ENCODE measurements around the gene RNF208. TPM values are rescaled to one million over a fixed set of nuclear protein-coding genes. Genes with fewer than 3 reads are reported as not detected.
A peak's percentile ranks its signal among the peaks of the same experiment; 100 is the strongest.

The RNF208 gene
- polyA plus RNA-seq, 2 of the 4 experiments (the other 2 are of a cell fraction): 0.06 to 1.7 TPM

DNA sequence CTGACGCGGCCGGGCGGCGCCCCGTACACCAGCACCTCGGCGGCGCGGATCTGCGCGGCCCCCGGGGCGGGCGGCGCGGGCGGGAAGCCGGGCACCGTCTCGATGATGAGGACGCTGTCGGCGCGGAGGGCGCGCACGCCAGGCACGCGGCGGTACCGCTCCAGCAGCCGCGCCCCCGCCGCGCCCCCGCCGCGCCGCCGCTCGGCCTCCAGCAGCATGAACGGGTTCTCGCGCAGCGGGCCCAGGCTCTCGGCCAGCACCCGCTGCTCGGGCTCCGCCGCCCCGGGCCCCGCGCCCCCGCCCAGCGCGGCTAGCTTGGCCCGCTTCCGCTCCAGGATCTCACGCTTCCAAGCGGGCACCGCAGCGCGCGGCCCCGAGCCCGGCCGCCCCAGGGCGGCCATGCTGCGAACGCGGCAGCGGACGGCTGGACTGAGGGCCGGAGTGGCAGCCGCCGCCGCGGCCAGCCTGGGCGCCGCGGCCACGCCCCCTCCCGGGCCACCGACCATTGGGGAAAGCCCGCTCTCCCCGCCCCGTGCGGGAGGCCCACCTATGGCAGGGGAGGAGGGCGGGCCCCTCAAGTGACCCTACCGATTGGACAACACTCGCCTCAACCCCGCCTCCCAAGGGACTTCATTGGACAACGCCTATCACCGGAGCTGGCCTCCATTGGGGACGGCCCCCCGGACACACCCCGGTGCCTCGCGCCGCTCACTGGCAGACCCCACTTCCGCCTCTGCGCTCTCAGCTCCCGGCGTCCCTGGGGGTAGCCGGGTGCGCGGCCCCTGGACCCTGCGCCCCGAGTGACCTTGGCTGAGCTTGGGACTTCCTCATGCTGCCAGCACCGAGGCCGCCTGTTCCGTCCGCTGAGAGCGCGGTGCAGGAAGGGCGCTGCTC lies 21.5 kb downstream of the RNF208 start, which contains the start of gene TPRN:
TSS of gene TPRN (minus strand) at position 431 of the 894 bp plus-strand sequence. CDS start at position 401, 30 bp downstream.
- Histone ChIP-seq H3K9me3 (no peaks in the 10 kb centered on the region), H3K4me3 (peak within 1 kb of the TSS; percentile 60), H3K4me1 (peaks cover 38% of the 10 kb centered on the region), H3K4me2 (peak within 1 kb of the TSS; percentile 97), H3K27ac (peak within 1 kb of the TSS; percentile 80 to 87)
- POLR2A ChIA-PET: interaction anchor here (0.6 to 2.5 kb wide), 19 partner anchors 9 to 848 kb away, joined by 3 to 38 read pairs (median 4); partner anchors contain the start of genes ANAPC2, CYSRT1, MAN1B1 and SSNA1
- TF ChIP-seq ZNF302 (CRISPR knock-in tag; IDR thresholded peaks at IDR 0.05) (no peak), JUN (IDR thresholded peaks at IDR 0.05) (peak; percentile 71 to 93; a peak in 4 of 5 replicates), POLR2A (IDR thresholded peaks at IDR 0.05; ENCODE audit: low read length) (peak; percentile 82), PHF8 (IDR thresholded peaks at IDR 0.05; ENCODE audit: borderline replicate concordance, low read depth) (0 out of 2 replicates have a peak, but pooled peaks have one; percentile 29), CEBPB (IDR thresholded peaks at IDR 0.05) (no peak)
- TF ChIP-seq, protein P1, sequence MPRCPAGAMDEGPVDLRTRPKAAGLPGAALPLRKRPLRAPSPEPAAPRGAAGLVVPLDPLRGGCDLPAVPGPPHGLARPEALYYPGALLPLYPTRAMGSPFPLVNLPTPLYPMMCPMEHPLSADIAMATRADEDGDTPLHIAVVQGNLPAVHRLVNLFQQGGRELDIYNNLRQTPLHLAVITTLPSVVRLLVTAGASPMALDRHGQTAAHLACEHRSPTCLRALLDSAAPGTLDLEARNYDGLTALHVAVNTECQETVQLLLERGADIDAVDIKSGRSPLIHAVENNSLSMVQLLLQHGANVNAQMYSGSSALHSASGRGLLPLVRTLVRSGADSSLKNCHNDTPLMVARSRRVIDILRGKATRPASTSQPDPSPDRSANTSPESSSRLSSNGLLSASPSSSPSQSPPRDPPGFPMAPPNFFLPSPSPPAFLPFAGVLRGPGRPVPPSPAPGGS (IDR thresholded peaks at IDR 0.05): peak; percentile 89; the same call in 2 of the 3 replicates
- TF ChIP-seq, protein P2, sequence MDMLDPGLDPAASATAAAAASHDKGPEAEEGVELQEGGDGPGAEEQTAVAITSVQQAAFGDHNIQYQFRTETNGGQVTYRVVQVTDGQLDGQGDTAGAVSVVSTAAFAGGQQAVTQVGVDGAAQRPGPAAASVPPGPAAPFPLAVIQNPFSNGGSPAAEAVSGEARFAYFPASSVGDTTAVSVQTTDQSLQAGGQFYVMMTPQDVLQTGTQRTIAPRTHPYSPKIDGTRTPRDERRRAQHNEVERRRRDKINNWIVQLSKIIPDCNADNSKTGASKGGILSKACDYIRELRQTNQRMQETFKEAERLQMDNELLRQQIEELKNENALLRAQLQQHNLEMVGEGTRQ (IDR thresholded peaks at IDR 0.05): peak; percentile 75
- WGBS (ENCODE audit: missing lambda C conversion rate): 0% methylated on average over 22 of the region's 118 CpGs
- CTCF ChIA-PET: interaction anchor here (0.7 to 1.7 kb wide), 7 partner anchors 11 to 171 kb away, joined by 3 to 14 read pairs (median 5); partner anchors contain the start of genes ANAPC2, RNF224 and SSNA1
- DNase-seq (ENCODE audit: low read depth in 1 of 2, low spot score in 1 of 2): peak; percentile 98 to 100
- peak; percentile 87 to 96 for ATAC-seq
- FAIRE-seq: no peak

DNA sequence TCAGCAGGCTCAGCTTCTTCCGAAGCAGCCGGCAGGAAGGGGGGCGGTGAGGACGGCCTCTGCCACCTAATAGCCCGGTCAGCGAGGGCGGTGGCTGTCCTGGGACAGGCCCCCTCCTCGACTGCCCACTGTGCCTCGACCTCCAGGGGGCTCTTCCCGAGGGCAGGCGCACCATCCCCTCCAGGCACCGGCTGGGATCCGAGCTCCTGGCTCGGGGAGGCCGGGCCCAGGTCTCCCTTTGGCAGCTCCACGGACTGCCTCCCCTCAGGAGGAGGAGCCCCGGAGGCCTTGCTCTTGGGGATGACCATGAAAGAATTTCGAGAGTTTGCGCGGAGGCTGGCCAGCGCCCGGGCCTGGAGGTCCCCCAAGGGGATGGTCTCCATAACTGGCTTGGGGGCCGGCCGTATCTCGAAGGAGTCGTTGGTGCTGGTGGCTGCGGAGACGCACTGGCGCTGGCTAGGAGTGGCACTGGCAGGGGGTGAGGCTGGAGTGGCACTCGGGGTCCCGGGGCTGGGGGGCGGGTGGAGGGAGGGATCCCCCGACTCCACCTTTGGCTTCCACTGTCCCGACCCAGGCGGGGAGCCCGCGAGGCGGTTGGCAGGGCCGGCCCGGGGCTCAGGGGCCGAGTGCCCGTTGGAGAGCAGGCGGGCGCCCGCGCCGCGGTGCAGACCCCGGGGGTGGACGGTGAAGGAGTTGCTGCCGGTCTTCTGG lies 22.5 kb downstream of the RNF208 start:
- CTCF ChIA-PET: interaction anchor here (0.9 to 5.3 kb wide), 9 partner anchors 9 to 70 kb away, joined by 3 to 25 read pairs (median 4); partner anchors contain the start of genes ANAPC2, LRRC26, SLC34A3 and SSNA1
- FAIRE-seq (no peak), DNase-seq (ENCODE audit: low read depth in 1 of 2, low spot score in 1 of 2) (no peak), ATAC-seq (no peak)
- WGBS (ENCODE audit: missing lambda C conversion rate): 86% methylated on average over 22 of the region's 51 CpGs
- no peaks in the 10 kb centered on the region for H3K9me3 ChIP-seq
- no peak for TF ChIP-seq NFE2L2 (conservative IDR thresholded peaks at IDR 0.05; ENCODE audit: low read length)
- TF ChIP-seq ESRRA (IDR thresholded peaks at IDR 0.05; ENCODE audit: borderline replicate concordance, low read length): no peak
- TF ChIP-seq EHF (CRISPR knock-in tag; IDR thresholded peaks at IDR 0.05): no peak
- TF ChIP-seq, protein P3, sequence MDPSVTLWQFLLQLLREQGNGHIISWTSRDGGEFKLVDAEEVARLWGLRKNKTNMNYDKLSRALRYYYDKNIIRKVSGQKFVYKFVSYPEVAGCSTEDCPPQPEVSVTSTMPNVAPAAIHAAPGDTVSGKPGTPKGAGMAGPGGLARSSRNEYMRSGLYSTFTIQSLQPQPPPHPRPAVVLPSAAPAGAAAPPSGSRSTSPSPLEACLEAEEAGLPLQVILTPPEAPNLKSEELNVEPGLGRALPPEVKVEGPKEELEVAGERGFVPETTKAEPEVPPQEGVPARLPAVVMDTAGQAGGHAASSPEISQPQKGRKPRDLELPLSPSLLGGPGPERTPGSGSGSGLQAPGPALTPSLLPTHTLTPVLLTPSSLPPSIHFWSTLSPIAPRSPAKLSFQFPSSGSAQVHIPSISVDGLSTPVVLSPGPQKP (IDR thresholded peaks at IDR 0.05; ENCODE audit: low read depth, low read length): no peak
- TF ChIP-seq, protein P4, sequence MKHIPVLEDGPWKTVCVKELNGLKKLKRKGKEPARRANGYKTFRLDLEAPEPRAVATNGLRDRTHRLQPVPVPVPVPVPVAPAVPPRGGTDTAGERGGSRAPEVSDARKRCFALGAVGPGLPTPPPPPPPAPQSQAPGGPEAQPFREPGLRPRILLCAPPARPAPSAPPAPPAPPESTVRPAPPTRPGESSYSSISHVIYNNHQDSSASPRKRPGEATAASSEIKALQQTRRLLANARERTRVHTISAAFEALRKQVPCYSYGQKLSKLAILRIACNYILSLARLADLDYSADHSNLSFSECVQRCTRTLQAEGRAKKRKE (CRISPR knock-in tag; IDR thresholded peaks at IDR 0.05; ENCODE audit: low read depth): no peak
- TF ChIP-seq RNF2 (IDR thresholded peaks at IDR 0.05; ENCODE audit: borderline replicate concordance, low read depth): no peak
- TF ChIP-seq HOXB13 (CRISPR knock-in tag; IDR thresholded peaks at IDR 0.05; ENCODE audit: low read depth): no peak
- TF ChIP-seq HOXA7 (CRISPR knock-in tag; IDR thresholded peaks at IDR 0.05): no peak
- H3K4me2 ChIP-seq: peak overlapping the region; percentile 97
- H3K4me3 ChIP-seq: peak overlapping the region; percentile 53
- POLR2A ChIA-PET: interaction anchor here (1.5 kb wide), 1 partner anchor 11 kb away, joined by 11 read pairs; the partner anchor contains the start of genes ANAPC2 and SSNA1
- H3K27ac ChIP-seq: peak overlapping the region in 1 of 2 experiments; percentile 87; a peak in 3 of 6 replicates
- H3K4me1 ChIP-seq: peaks cover 47% of the 10 kb centered on the region
